Measurements from ENCODE around the gene KIR2DL3. TPM values are rescaled to one million over a fixed set of nuclear protein-coding genes. Genes with fewer than 3 reads are reported as not detected.

KIR2DL3 gene
- total RNA-seq, 1 donor from 2014 or later: not detected

DNA sequence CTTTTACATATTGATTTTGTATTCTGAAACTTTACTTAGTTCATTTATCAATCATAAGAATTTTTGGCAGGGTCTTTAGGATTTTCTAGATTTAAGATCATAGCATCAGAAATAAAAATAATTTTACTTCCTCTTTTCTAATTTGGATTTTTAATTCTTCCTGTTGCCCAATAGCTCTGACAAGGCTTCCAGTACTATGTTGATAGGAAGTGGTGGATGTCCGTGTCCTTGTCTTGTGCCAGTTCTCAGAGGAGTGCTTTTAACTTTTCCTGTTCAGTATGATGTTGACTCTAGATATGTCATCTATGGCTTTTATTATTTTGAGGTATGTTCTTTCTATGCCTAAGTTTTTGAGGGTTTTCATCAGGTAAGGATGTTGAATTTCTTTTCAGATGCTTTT is 57.4 kb downstream of the KIR2DL3 start:
- DNase-seq: no peak

Other genes starting within 250 kb of the KIR2DL3 start
- gene LAIR2, start 235.7 kb upstream of the KIR2DL3 start, total RNA-seq: not detected in 2 replicates
- gene LILRA2, start 164.7 kb upstream of the KIR2DL3 start, total RNA-seq: not detected in 2 replicates
- not detected in 2 replicates for gene LILRA1, start 144.9 kb upstream of the KIR2DL3 start, total RNA-seq
- gene LILRB1, start 108.0 kb upstream of the KIR2DL3 start, total RNA-seq: not detected in 2 replicates
- gene LILRB4, start 75.5 kb upstream of the KIR2DL3 start, total RNA-seq: not detected in 2 replicates
- gene KIR3DL3, start 14.1 kb upstream of the KIR2DL3 start, total RNA-seq: not detected in 2 replicates
- not detected in 2 replicates for gene KIR2DL1, start 31.3 kb downstream of the KIR2DL3 start, total RNA-seq
- gene KIR2DL4, start 65.1 kb downstream of the KIR2DL3 start, total RNA-seq: not detected in 2 replicates
- not detected in 2 replicates for gene KIR3DL1, start 78.0 kb downstream of the KIR2DL3 start, total RNA-seq
- not detected in 2 replicates for gene KIR2DS4, start 94.2 kb downstream of the KIR2DL3 start, total RNA-seq
- not detected in 2 replicates for gene KIR3DL2, start 111.9 kb downstream of the KIR2DL3 start, total RNA-seq
- not detected in 2 replicates for gene FCAR, start 135.7 kb downstream of the KIR2DL3 start, total RNA-seq
- not detected in 2 replicates for gene NCR1, start 167.6 kb downstream of the KIR2DL3 start, total RNA-seq
- under 0.01 TPM in 1 of 2 replicates, not detected in the other for gene NLRP7, start 209.0 kb downstream of the KIR2DL3 start, total RNA-seq
- gene NLRP2, start 227.9 kb downstream of the KIR2DL3 start, total RNA-seq: 7.3 and 9.9 TPM in 2 replicates